M059J (cell line): Measurements from ENCODE around the gene CEBPB. TPM values are rescaled to one million over a fixed set of nuclear protein-coding genes. Genes with fewer than 3 reads are reported as not detected.
"Not testable (repeated sequence)": the region's sequence is repeated elsewhere in the genome, so short reads cannot be mapped to it uniquely, and the experiment has no call there.

ENCODE experiments used
- DNase-seq: peaks from one replicate; pipeline ENCODE4 v3.0.0-alpha.2; 2012; ENCODE audit warnings: low read depth
- total RNA-seq: library from RNA; depleted of rRNA; stranded (reverse); fragments of >200 nt; shearing (Covaris generic); gene quantifications from 2 replicates; pipeline ENCODE4 v1.2.3, GENCODE V29; 2014

The CEBPB gene
- total RNA-seq, 1 experiment from 2014 or later: 51.8 TPM

GRCh38 chr20:50193199-50193835 is 2.7 kb downstream of the CEBPB start:
- peak; percentile 74 for DNase-seq

- DNase-seq: peak; percentile 47
These were observed 3.3 kb downstream of the CEBPB start for GRCh38 chr20:50193836-50194421.

- DNase-seq: no peak
These were observed 3.8 kb downstream of the CEBPB start for GRCh38 chr20:50194422-50194830.

- no peak for DNase-seq
These were observed 4.3 kb downstream of the CEBPB start for GRCh38 chr20:50194831-50195523.

- DNase-seq: peak; percentile 35
These were observed 5.0 kb downstream of the CEBPB start for GRCh38 chr20:50195524-50196120.

- no peak for DNase-seq
These were observed 5.6 kb downstream of the CEBPB start for GRCh38 chr20:50196248-50196647.

- DNase-seq: no peak
These were observed 6.3 kb downstream of the CEBPB start for GRCh38 chr20:50196896-50197295.

- no peak for DNase-seq
These were observed 7.0 kb downstream of the CEBPB start for GRCh38 chr20:50197463-50198179.

GRCh38 chr20:50198180-50198666 is 7.6 kb downstream of the CEBPB start:
- DNase-seq: no peak

- DNase-seq: no peak
These were observed 8.1 kb downstream of the CEBPB start for GRCh38 chr20:50198716-50199115.

- no peak for DNase-seq
These were observed 9.1 kb downstream of the CEBPB start for GRCh38 chr20:50199703-50200102.

GRCh38 chr20:50200482-50201104 is 10.0 kb downstream of the CEBPB start:
- no peak for DNase-seq

- DNase-seq: not testable (repeated sequence)
These were observed 11.1 kb downstream of the CEBPB start for GRCh38 chr20:50201710-50202109.

GRCh38 chr20:50202677-50203076 is 12.0 kb downstream of the CEBPB start:
- DNase-seq: no peak

GRCh38 chr20:50203951-50204937 is 13.6 kb downstream of the CEBPB start:
- DNase-seq: no peak

GRCh38 chr20:50207026-50207425 is 16.4 kb downstream of the CEBPB start:
- no peak for DNase-seq

- no peak for DNase-seq
These were observed 17.5 kb downstream of the CEBPB start for GRCh38 chr20:50208085-50208491.

- DNase-seq: not testable (repeated sequence)
These were observed 18.2 kb downstream of the CEBPB start for GRCh38 chr20:50208815-50209214.

GRCh38 chr20:50210066-50210619 is 19.5 kb downstream of the CEBPB start:
- no peak for DNase-seq

GRCh38 chr20:50211091-50211490 is 20.5 kb downstream of the CEBPB start:
- DNase-seq: no peak
